ENCODE data around the gene CHMP5.

- TF ChIP-seq CTCF (IDR thresholded peaks at IDR 0.05; ENCODE audit: poor library complexity, severe bottlenecking) (no peak), REST (IDR thresholded peaks at IDR 0.05; ENCODE audit: borderline replicate concordance) (no peak), TAF1 (IDR thresholded peaks at IDR 0.05; ENCODE audit: low read depth) (no peak)
Observed at GRCh38 chr9:33329117-33329563, 64.3 kb downstream of the CHMP5 start.
